ENCODE results near the gene GPR35. TPM values are rescaled to one million over a fixed set of nuclear protein-coding genes. Genes with fewer than 3 reads are reported as not detected.

The GPR35 gene
- total RNA-seq, 2 experiments from 2014 or later = 19.2 to 19.3 TPM

DNA sequence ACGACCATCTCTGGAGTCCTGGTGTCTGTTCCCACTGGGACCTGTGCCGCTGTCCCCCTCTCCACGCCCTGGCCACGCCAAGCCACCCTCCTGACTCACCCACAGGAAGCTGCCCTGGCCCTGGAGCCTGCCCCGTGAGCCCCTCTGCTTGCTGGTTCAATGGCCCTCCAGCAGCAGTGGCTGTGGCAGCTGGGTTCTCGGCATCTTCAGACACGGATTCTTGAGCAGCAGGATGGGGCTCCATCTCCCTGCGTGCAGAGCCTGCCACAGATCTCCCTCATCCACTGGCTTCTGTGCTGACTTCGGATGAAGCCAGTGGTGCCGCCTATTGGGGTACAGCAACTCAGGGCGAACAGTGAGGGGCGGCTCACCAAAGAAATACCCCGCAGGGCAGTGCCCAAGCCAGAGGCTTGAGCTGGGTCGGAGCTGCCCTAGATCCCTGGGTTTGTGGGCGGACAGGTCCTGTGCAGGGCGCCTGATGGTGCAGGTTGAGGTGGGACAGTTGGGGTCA is 24.8 kb upstream of the GPR35 start:
- ATAC-seq (ENCODE audit: low read depth) (no peak), DNase-seq (peak; percentile 22)
- H3K27me3 Mint-ChIP-seq = no peaks in the 10 kb centered on the region
- POLR2A ChIA-PET = no interaction called here
- no peaks in the 10 kb centered on the region for H3K4me1 Mint-ChIP-seq
- H3K27ac Mint-ChIP-seq = no peak overlapping the region
- no peaks in the 10 kb centered on the region for H3K36me3 Mint-ChIP-seq
- no peaks in the 10 kb centered on the region for H3K9me3 Mint-ChIP-seq
- no peak overlapping the region for H3K4me3 Mint-ChIP-seq

DNA sequence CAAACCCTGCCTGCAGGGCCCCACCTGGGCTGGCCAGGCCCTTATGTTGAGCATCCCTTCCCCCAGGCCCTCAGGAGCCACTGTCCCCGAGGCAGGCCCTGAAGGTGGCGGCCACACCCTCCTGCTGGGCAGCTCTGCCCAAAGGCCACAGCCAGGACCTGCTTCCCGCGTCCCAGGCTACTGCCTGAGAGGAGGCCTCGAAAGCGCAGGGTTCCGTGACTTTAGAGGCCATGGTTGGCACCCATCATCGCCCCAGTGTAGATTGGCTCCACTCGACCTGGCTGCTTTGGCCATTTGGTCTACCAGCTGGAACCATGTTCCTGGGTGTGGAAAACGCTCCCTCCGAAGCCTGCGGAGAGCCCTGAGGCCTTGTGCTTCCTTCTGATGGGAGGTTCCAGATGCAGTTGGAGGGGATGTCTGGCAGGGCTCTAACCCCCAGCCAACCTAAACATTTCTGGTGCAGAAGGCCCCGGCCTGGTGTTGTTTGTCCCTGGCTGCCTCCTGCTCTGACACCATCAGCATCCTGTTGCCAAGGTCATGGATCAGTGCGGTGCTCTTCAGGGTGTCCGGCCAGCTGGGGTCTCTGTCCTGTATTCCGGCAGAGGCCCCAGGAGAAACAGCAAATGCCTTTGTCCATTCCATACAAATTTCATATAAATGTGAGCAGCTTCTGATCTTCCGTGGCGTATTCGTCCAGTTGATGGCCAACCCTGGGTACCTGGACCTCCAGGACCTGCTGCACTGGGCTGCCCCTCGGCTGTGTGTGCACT is 24.0 kb upstream of the GPR35 start:
- Mint-ChIP-seq H3K4me1 (no peaks in the 10 kb centered on the region), H3K4me3 (no peak overlapping the region), H3K9me3 (no peaks in the 10 kb centered on the region), H3K27me3 (no peaks in the 10 kb centered on the region), H3K36me3 (no peaks in the 10 kb centered on the region), H3K27ac (peak overlapping the region; percentile 9)
- POLR2A ChIA-PET = no interaction called here
- DNase-seq = peak; percentile 25
- ATAC-seq (ENCODE audit: low read depth) = no peak

DNA sequence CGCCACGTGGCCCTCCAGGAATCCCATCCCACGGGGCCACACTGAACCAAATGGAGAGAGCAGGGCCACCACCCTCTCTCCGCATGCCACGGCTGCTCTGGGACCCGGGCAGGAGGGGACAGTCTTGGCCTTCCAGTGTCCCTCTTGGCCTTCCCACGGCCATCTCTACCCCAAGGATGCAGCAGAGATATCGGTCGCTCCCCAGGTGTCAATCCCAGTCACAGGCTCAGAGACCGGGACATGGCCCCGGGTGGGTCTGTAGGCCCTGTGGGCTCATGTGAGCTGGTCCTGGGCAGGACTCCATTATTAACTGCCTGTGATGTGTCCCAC is 23.5 kb upstream of the GPR35 start:
- H3K36me3 Mint-ChIP-seq = no peaks in the 10 kb centered on the region
- DNase-seq (peak; percentile 23), ATAC-seq (ENCODE audit: low read depth) (no peak)
- no peak overlapping the region for H3K4me3 Mint-ChIP-seq
- H3K27me3 Mint-ChIP-seq = no peaks in the 10 kb centered on the region
- H3K9me3 Mint-ChIP-seq = no peaks in the 10 kb centered on the region
- H3K27ac Mint-ChIP-seq = peak overlapping the region; percentile 9
- POLR2A ChIA-PET = no interaction called here
- H3K4me1 Mint-ChIP-seq = no peaks in the 10 kb centered on the region

DNA sequence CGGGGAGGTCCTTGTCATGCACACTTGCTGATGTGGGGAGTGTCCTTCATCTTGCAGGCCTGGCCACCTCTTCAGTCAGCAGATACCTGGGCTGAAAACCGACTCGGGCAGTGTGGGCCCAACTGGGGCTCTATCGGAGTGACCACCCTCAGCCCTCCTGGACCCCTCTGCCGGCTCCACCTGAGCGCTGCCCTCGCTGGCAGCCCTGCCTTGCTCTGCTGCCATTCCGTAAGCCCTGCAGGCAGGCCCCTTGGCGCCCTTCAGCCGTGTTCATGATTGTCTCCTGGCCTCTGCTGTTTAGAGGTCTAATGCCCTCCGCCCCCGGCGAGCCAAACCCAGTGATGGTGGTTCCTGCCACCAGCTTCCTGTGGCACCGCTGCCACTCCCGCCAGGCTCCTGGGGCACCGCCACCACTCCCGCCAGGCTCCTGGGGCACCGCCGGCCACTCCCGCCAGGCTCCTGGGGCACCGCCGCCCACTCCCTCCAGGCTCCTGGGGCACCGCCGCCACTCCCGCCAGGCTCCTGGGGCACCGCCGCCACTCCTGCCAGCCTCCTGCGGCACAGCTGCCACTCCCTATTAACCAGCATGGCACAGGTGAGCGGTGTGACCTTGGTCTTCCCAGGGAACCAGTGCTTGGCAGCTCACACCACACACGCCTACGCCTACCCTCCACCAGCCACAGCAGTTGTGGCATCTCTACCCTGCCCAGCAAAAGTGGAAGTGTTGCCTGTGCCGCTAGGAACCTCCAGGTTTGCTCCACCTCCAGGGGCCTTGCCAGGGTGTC is 22.8 kb upstream of the GPR35 start:
- Mint-ChIP-seq H3K27ac (no peak overlapping the region), H3K36me3 (no peaks in the 10 kb centered on the region), H3K27me3 (no peaks in the 10 kb centered on the region), H3K4me3 (no peak overlapping the region), H3K4me1 (no peaks in the 10 kb centered on the region), H3K9me3 (no peaks in the 10 kb centered on the region)
- DNase-seq = peak; percentile 23
- no peak for ATAC-seq (ENCODE audit: low read depth)
- POLR2A ChIA-PET = interaction anchor here (1.5 kb wide), 1 partner anchor 23 kb away, joined by 5 read pairs; the partner anchor contains the start of gene GPR35

DNA sequence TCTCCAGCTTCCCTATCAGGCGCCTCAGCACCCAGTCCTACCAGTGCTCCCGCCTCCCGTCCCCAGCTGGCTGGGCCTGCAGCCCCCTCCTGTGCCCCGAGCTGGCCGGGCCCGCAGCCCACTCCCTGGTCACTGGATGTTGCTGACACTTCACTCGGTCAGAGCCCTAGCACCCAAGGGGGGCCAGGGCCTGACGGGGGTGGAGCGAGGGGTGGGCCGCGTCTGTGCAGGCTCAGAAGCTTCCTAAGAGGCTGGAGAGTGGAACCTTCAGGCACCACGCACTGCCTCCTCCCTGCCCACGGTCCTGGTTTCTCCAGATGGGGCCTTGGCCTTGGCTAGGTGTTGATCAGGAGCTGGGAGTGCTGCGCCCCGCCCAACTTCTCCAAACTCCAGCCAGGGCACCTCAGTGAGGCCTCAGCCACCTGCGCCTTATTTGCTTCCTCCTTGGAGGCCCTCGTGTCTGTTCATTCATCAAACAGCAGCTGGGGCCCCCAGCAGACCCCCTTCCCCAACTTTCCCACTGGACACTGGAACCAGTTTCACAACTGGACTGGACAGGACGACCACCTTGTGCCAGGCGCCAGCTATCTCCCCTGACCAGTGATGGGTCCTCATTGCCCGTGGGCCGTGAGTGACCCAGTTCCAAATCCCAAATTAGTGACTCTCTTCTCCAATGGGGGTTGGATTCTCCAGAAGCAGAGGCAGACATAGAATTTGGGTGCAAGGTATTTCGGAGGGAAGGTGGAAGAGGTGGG is 22.0 kb upstream of the GPR35 start:
- Mint-ChIP-seq H3K27ac (peak overlapping the region; percentile 21), H3K27me3 (no peaks in the 10 kb centered on the region), H3K4me3 (no peak overlapping the region), H3K9me3 (no peaks in the 10 kb centered on the region), H3K36me3 (no peaks in the 10 kb centered on the region), H3K4me1 (no peaks in the 10 kb centered on the region)
- POLR2A ChIA-PET = interaction anchor here (1.5 kb wide), 1 partner anchor 22 kb away, joined by 5 read pairs; the partner anchor contains the start of gene GPR35
- no peak for ATAC-seq (ENCODE audit: low read depth)
- DNase-seq = peak; percentile 22

DNA sequence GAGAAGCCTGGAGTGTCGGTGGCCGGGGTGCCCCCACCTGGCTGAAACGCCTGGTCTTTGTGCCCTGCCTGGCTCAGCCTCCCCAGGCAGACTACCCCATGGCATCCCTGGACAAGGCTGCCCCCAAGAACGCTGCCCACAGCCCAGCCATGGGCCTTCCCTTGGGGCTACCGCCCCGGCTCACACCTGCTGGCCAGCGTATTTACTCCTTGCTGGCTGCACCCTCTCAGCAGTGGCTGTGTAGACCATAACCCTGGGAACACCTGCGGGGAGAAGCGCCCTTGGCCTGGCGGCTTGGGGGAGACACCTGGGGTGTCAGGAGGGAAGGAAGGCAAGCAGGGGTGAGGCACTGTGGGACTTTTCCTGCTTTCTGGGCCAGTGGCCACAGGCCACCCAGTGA is 21.4 kb upstream of the GPR35 start:
- peak; percentile 25 for DNase-seq
- no peaks in the 10 kb centered on the region for H3K4me1 Mint-ChIP-seq
- no peaks in the 10 kb centered on the region for H3K27me3 Mint-ChIP-seq
- H3K27ac Mint-ChIP-seq = no peak overlapping the region
- POLR2A ChIA-PET = interaction anchor here (0.8 kb wide), 1 partner anchor 16 kb away, joined by 3 read pairs; no protein-coding TSS in a partner anchor
- no peaks in the 10 kb centered on the region for H3K36me3 Mint-ChIP-seq
- ATAC-seq (ENCODE audit: low read depth) = no peak
- H3K4me3 Mint-ChIP-seq = no peak overlapping the region
- H3K9me3 Mint-ChIP-seq = no peaks in the 10 kb centered on the region

DNA sequence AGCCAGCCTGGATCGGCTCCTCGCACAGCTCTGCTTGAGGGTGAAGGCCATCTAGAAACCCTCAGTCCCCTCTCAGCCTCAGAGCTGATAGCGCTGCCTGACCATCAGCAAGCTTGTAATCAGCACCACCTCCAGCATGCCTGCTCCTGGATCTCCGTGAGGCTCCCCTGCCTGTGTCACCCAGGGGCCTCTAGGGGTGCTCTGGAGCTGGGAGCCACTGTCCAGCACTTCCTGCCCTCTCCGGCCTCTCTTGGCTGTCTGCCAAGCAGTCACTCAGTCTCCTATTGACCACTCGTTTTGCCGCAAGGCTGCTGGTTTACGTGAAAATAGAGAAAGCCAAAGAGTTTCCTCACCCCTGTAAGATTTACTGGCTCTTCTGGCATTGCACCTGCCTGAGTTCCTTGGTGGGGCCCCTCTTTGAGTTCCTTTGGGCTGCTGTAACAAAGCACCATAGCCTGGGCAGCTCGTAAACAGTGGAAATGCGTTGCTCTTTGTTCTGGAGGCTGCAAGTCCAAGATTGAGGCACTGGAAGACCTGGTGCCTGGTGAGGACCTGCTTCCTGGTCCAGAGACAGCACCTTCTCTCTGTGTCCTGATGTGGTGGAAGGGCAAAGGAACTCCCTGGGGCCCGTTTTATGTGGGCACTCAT is 20.9 kb upstream of the GPR35 start:
- POLR2A ChIA-PET = interaction anchor here (0.8 kb wide), 1 partner anchor 16 kb away, joined by 3 read pairs; no protein-coding TSS in a partner anchor
- ATAC-seq (ENCODE audit: low read depth) = no peak
- no peaks in the 10 kb centered on the region for H3K9me3 Mint-ChIP-seq
- H3K27me3 Mint-ChIP-seq = no peaks in the 10 kb centered on the region
- H3K4me3 Mint-ChIP-seq = no peak overlapping the region
- peaks cover 1% of the 10 kb centered on the region for H3K4me1 Mint-ChIP-seq
- DNase-seq = peak; percentile 26
- no peaks in the 10 kb centered on the region for H3K36me3 Mint-ChIP-seq
- H3K27ac Mint-ChIP-seq = no peak overlapping the region

DNA sequence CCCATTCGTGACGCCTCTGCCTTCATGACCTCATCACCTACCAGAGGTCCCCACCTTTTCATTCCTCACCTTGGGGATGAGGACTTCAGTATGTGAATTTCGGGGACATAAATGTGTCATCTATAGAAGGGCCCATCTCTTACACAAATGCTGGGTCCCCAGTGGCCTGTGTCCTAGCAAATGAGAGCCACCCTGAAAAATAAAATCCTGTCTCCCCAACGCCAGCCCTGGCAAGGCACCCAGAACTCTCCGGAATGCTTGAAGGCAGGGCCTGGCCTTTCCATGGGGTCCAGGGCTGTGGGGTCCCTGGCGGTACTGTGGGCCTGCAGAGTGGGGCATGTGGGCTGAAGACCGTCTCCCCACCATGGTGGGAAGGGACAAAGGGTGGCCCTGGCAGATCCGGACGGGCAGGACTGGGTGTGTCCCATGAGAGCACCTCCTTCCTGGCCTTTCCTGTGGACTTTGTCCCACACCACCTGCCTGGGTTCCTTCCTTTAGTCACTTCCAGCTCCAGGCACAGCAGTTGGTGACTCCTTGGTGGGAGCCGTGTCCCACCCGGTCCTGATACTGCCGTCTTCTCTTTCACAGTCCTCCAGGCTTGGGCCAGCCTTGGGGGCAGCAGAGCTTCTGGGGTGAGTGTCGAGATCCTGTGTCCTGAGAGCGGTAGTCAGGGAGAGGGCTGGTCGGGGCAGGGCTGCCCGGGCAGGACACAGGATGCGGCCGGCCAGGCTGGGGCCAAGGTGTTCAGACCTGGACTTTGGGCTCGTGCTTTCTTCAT is 20.2 kb upstream of the GPR35 start:
- ATAC-seq (ENCODE audit: low read depth) (no peak), DNase-seq (peak; percentile 24)
- POLR2A ChIA-PET = interaction anchor here (0.8 kb wide), 1 partner anchor 17 kb away, joined by 3 read pairs; no protein-coding TSS in a partner anchor

DNA sequence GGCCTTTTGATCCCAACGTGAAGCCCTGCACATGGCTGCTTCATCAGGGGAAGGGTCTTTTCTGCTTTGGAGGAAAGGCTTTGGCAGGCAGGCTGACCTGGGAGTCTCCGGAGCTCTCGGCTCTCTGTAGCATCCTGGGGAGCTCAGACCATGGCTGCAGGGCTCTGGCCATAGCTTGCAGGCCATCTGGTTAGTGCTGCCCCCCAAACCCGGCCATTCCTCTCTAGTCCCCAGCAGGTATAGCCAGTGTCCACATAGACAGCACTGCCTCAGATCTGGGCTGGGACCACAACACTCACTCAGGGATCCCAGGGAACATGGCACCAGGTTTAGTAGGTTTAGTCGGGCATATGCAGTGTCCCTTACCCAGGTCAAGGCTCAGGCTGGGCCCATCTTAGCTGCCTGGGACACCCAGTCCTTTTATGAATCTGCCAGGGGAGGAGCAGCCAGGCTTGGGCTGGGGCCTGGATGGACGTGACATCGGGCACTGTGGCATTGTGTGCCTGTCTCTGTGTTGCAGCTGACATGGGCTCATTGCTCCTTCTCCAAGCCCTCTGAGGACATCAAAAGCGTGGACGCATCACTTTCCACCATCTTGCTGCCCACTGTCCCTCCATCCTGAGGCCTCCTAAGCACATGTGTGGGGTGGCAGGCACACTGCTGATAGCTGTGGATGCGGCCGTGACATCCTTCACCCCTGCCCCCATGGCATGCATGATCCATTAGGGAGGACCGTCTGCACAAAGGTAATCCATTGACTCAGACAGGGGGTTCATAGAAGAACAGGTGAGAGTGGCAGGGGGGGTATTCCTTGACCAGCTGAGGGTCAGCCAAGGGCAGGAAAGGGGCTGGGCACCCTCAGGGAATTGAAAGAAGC is 19.2 kb upstream of the GPR35 start:
- POLR2A ChIA-PET = interaction anchor here (0.6 kb wide), 1 partner anchor 52 kb away, joined by 3 read pairs; no protein-coding TSS in a partner anchor
- DNase-seq (peak; percentile 17), ATAC-seq (ENCODE audit: low read depth) (no peak)
- H3K27ac Mint-ChIP-seq = no peak overlapping the region
- H3K27me3 Mint-ChIP-seq = no peaks in the 10 kb centered on the region
- H3K9me3 Mint-ChIP-seq = no peaks in the 10 kb centered on the region
- no peaks in the 10 kb centered on the region for H3K36me3 Mint-ChIP-seq
- H3K4me1 Mint-ChIP-seq = peaks cover 3% of the 10 kb centered on the region
- no peak overlapping the region for H3K4me3 Mint-ChIP-seq

More for the DNA sequence above, 20.2 kb upstream of the GPR35 start:
- Mint-ChIP-seq H3K36me3 (no peaks in the 10 kb centered on the region), H3K4me3 (no peak overlapping the region), H3K27me3 (no peaks in the 10 kb centered on the region), H3K27ac (peak overlapping the region; percentile 56), H3K9me3 (no peaks in the 10 kb centered on the region), H3K4me1 (peaks cover 3% of the 10 kb centered on the region)

DNA sequence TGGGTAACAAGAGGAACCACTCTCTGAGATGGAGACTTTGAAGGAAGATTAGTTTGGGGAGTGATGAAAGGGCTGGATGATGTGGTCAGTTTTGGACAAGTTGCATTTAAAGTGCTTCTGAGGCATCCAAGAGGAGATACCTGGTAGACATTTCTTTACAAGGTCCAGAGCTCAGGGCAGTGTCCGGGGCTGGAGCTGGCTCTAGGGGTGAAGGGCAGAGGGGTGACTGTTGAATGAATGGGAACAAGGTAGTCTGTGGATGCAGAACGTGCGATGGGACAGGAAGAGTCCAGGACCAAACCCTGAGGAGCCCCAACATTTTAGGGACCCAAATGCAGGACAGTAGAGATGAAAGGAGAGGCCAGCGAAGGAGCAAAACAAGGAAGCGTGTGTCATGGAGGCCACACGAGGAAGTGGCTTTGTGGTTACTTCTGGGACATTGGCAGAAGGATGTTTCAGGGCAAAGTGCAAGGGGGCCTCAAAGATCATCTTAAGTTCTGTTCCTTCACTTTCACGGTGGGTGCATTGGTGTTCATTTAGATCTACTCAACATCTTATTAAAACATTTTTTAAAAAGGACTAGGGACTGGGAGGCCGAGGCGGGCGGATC is 13.6 kb upstream of the GPR35 start:
- peaks cover 16% of the 10 kb centered on the region for H3K36me3 Mint-ChIP-seq
- peak; percentile 34 for ATAC-seq (ENCODE audit: low read depth)
- H3K9me3 Mint-ChIP-seq = peaks cover under 1% of the 10 kb centered on the region
- POLR2A ChIA-PET = interaction anchor here (2.2 to 3.6 kb wide), 3 partner anchors 12 to 46 kb away, joined by 18 to 48 read pairs (median 19); partner anchors contain the start of genes CAPN10 and GPR35
- peaks cover 23% of the 10 kb centered on the region for H3K4me1 Mint-ChIP-seq
- no peak overlapping the region for H3K4me3 Mint-ChIP-seq
- no peak overlapping the region for H3K27ac Mint-ChIP-seq
- no peaks in the 10 kb centered on the region for H3K27me3 Mint-ChIP-seq
- peak; percentile 47 for DNase-seq

DNA sequence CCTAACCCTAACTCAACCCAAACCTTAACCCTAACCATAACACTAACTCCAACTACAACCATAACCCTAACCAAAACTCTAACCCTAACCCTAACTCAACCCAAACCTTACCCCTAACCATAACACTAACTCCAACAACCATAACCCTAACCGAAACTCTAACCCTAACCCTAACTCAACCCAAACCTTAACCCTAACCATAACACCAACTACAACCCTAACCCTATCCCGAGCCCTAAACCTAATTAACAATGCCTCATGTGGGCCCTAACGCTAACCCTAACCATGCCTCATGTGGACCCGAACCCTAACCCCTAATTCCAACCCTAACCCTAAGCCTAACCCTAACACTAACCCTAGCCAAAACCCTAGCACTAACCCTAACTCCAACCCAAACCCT is 11.5 kb upstream of the GPR35 start:
- no peaks in the 10 kb centered on the region for H3K27me3 Mint-ChIP-seq
- peaks cover 24% of the 10 kb centered on the region for H3K4me1 Mint-ChIP-seq
- H3K4me3 Mint-ChIP-seq = no peak overlapping the region
- peaks cover 27% of the 10 kb centered on the region for H3K36me3 Mint-ChIP-seq
- H3K9me3 Mint-ChIP-seq = peaks cover 5% of the 10 kb centered on the region
- POLR2A ChIA-PET = interaction anchor here (3.6 kb wide), 1 partner anchor 10 kb away, joined by 48 read pairs; the partner anchor contains the start of gene GPR35
- no peak for DNase-seq
- H3K27ac Mint-ChIP-seq = no peak overlapping the region
- no peak for ATAC-seq (ENCODE audit: low read depth)
